GM21723 (cell line): Measurements from ENCODE around the gene EGFLAM.

Experiments used
- ATAC-seq: cut with Tn5 transposase; IDR thresholded peaks from one replicate; pipeline ENCODE4 v1.9.1; 2021; ENCODE audit warnings: mild to moderate bottlenecking, moderate library complexity; ENCODE audit not compliant: unreplicated experiment

EGFLAM gene

GRCh38 chr5:38467353-38468040 lies 209.1 kb downstream of the EGFLAM start:
- ATAC-seq: no peak

GRCh38 chr5:38468202-38468673 lies 209.9 kb downstream of the EGFLAM start:
- no peak for ATAC-seq

GRCh38 chr5:38468978-38469706 lies 210.8 kb downstream of the EGFLAM start:
- no peak for ATAC-seq

- no peak for ATAC-seq
These were observed 211.4 kb downstream of the EGFLAM start for GRCh38 chr5:38469707-38470267.

GRCh38 chr5:38471709-38472108 lies 213.3 kb downstream of the EGFLAM start:
- no peak for ATAC-seq

- no peak for ATAC-seq
These were observed 214.2 kb downstream of the EGFLAM start for GRCh38 chr5:38472541-38472940.

GRCh38 chr5:38473008-38473407 lies 214.6 kb downstream of the EGFLAM start:
- no peak for ATAC-seq

GRCh38 chr5:38478166-38478565 lies 219.8 kb downstream of the EGFLAM start:
- no peak for ATAC-seq

GRCh38 chr5:38478878-38479277 lies 220.5 kb downstream of the EGFLAM start:
- ATAC-seq: no peak

- ATAC-seq: no peak
These were observed 221.1 kb downstream of the EGFLAM start for GRCh38 chr5:38479315-38479904.

- no peak for ATAC-seq
These were observed 225.5 kb downstream of the EGFLAM start for GRCh38 chr5:38483805-38484398.

GRCh38 chr5:38494175-38494574 lies 235.8 kb downstream of the EGFLAM start:
- ATAC-seq: no peak

GRCh38 chr5:38494763-38495162 lies 236.4 kb downstream of the EGFLAM start:
- no peak for ATAC-seq

- no peak for ATAC-seq
These were observed 239.6 kb downstream of the EGFLAM start for GRCh38 chr5:38497946-38498345.

GRCh38 chr5:38500573-38501260 lies 242.4 kb downstream of the EGFLAM start:
- no peak for ATAC-seq

- no peak for ATAC-seq
These were observed 247.9 kb downstream of the EGFLAM start for GRCh38 chr5:38506302-38506701.

GRCh38 chr5:38509185-38509584 lies 250.8 kb downstream of the EGFLAM start:
- no peak for ATAC-seq
